ENCODE data around the gene NPLOC4. TPM values are rescaled to one million over a fixed set of nuclear protein-coding genes. Genes with fewer than 3 reads are reported as not detected.

Gene NPLOC4
- total RNA-seq, 1 donor from 2014 or later: 102 TPM

- Mint-ChIP-seq H3K27me3 (peaks cover 13% of the 10 kb centered on the region), H3K4me3 (ENCODE audit: low read depth) (no peak overlapping the region), H3K27ac (no peak overlapping the region), H3K9me3 (ENCODE audit: low read depth) (no peaks in the 10 kb centered on the region), H3K36me3 (ENCODE audit: insufficient read depth) (no peaks in the 10 kb centered on the region), H3K4me1 (ENCODE audit: low read depth) (peaks cover under 1% of the 10 kb centered on the region)
- no peak for DNase-seq (ENCODE audit: low spot score, unreplicated experiment)
- no peak for TF ChIP-seq CTCF (IDR thresholded peaks at IDR 0.05; ENCODE audit: unreplicated experiment)
Measured at GRCh38 chr17:81528384-81528650, 108.6 kb downstream of the NPLOC4 start.

GRCh38 chr17:81527591-81528383 lies 109.1 kb downstream of the NPLOC4 start, which contains the start of gene FSCN2:
TSS of gene FSCN2 (plus strand) at chr17:81528377. CDS start at chr17:81528532, 155 bp downstream.
- no peak within 1 kb of the TSS for H3K27ac Mint-ChIP-seq
- no peak for TF ChIP-seq CTCF (IDR thresholded peaks at IDR 0.05; ENCODE audit: unreplicated experiment)
- no peak for DNase-seq (ENCODE audit: low spot score, unreplicated experiment)
- peaks cover 11% of the 10 kb centered on the region for H3K27me3 Mint-ChIP-seq
- H3K4me3 Mint-ChIP-seq (ENCODE audit: low read depth): no peak within 1 kb of the TSS
- H3K36me3 Mint-ChIP-seq (ENCODE audit: insufficient read depth): no peaks in the 10 kb centered on the region
- H3K4me1 Mint-ChIP-seq (ENCODE audit: low read depth): peaks cover 2% of the 10 kb centered on the region
- H3K9me3 Mint-ChIP-seq (ENCODE audit: low read depth): no peaks in the 10 kb centered on the region

- no peak for DNase-seq (ENCODE audit: low spot score, unreplicated experiment)
- peaks cover 2% of the 10 kb centered on the region for H3K4me1 Mint-ChIP-seq (ENCODE audit: low read depth)
- H3K27ac Mint-ChIP-seq: no peak overlapping the region
- no peaks in the 10 kb centered on the region for H3K9me3 Mint-ChIP-seq (ENCODE audit: low read depth)
- H3K36me3 Mint-ChIP-seq (ENCODE audit: insufficient read depth): no peaks in the 10 kb centered on the region
- no peak for TF ChIP-seq CTCF (IDR thresholded peaks at IDR 0.05; ENCODE audit: unreplicated experiment)
- H3K27me3 Mint-ChIP-seq: peaks cover 19% of the 10 kb centered on the region
- no peak overlapping the region for H3K4me3 Mint-ChIP-seq (ENCODE audit: low read depth)
Measured at GRCh38 chr17:81526662-81527571, 110.0 kb downstream of the NPLOC4 start.

- H3K36me3 Mint-ChIP-seq (ENCODE audit: insufficient read depth): no peaks in the 10 kb centered on the region
- H3K9me3 Mint-ChIP-seq (ENCODE audit: low read depth): no peaks in the 10 kb centered on the region
- H3K4me1 Mint-ChIP-seq (ENCODE audit: low read depth): peaks cover 7% of the 10 kb centered on the region
- H3K27me3 Mint-ChIP-seq: peaks cover 28% of the 10 kb centered on the region
- no peak for DNase-seq (ENCODE audit: low spot score, unreplicated experiment)
- H3K4me3 Mint-ChIP-seq (ENCODE audit: low read depth): no peak overlapping the region
- TF ChIP-seq CTCF (IDR thresholded peaks at IDR 0.05; ENCODE audit: unreplicated experiment): no peak
- H3K27ac Mint-ChIP-seq: peak overlapping the region; percentile 13
Measured at GRCh38 chr17:81524865-81525159, 112.1 kb downstream of the NPLOC4 start.

- DNase-seq (ENCODE audit: low spot score, unreplicated experiment): no peak
- H3K9me3 Mint-ChIP-seq (ENCODE audit: low read depth): no peaks in the 10 kb centered on the region
- H3K4me3 Mint-ChIP-seq (ENCODE audit: low read depth): no peak overlapping the region
- no peak overlapping the region for H3K27ac Mint-ChIP-seq
- TF ChIP-seq CTCF (IDR thresholded peaks at IDR 0.05; ENCODE audit: unreplicated experiment): no peak
- peaks cover 7% of the 10 kb centered on the region for H3K4me1 Mint-ChIP-seq (ENCODE audit: low read depth)
- H3K27me3 Mint-ChIP-seq: peaks cover 26% of the 10 kb centered on the region
- no peaks in the 10 kb centered on the region for H3K36me3 Mint-ChIP-seq (ENCODE audit: insufficient read depth)
Measured at GRCh38 chr17:81524039-81524864, 112.7 kb downstream of the NPLOC4 start.

Measured in progenitor cell of endocrine pancreas (in vitro differentiated cells).